ENCODE results near the gene PDE2A. TPM values are rescaled to one million over a fixed set of nuclear protein-coding genes. Genes with fewer than 3 reads are reported as not detected.

PDE2A gene
- total RNA-seq, 1 experiment from 2014 or later = 1.1 TPM

GRCh38 chr11:72675221-72675620 lies 999 bp upstream of the PDE2A start:
- no peaks in the 10 kb centered on the region for H3K9me3 Mint-ChIP-seq (ENCODE audit: low read depth, unreplicated experiment)
- intact Hi-C loops (cut with micrococcal nuclease; ENCODE audit: unreplicated experiment) = no loop called here
- no peaks in the 10 kb centered on the region for H3K4me1 Mint-ChIP-seq (ENCODE audit: low read depth, unreplicated experiment)
- no peak for DNase-seq
- CTCF ChIA-PET = interaction anchor here (0.5 to 1.4 kb wide), 3 partner anchors 9 to 644 kb away, joined by 4 to 6 read pairs (median 4); no protein-coding TSS in a partner anchor
- H3K27me3 Mint-ChIP-seq (ENCODE audit: unreplicated experiment) = peaks cover 100% of the 10 kb centered on the region
- no peak overlapping the region for H3K4me3 Mint-ChIP-seq (ENCODE audit: low read depth, unreplicated experiment)
- peaks cover 29% of the 10 kb centered on the region for H3K36me3 Mint-ChIP-seq (ENCODE audit: insufficient read depth, unreplicated experiment)
- no TSS peak for BruUV-seq (replicated peaks)
- H3K27ac Mint-ChIP-seq (ENCODE audit: unreplicated experiment) = no peak overlapping the region
- TF ChIP-seq CTCF (IDR thresholded peaks at IDR 0.05; ENCODE audit: unreplicated experiment) = no peak

GRCh38 chr11:72673284-72673942 lies 809 bp downstream of the PDE2A start:
- Mint-ChIP-seq H3K27ac (ENCODE audit: unreplicated experiment) (no peak overlapping the region), H3K36me3 (ENCODE audit: insufficient read depth, unreplicated experiment) (peaks cover 17% of the 10 kb centered on the region), H3K9me3 (ENCODE audit: low read depth, unreplicated experiment) (no peaks in the 10 kb centered on the region), H3K4me1 (ENCODE audit: low read depth, unreplicated experiment) (no peaks in the 10 kb centered on the region), H3K4me3 (ENCODE audit: low read depth, unreplicated experiment) (no peak overlapping the region), H3K27me3 (ENCODE audit: unreplicated experiment) (peaks cover 92% of the 10 kb centered on the region)
- intact Hi-C loops (cut with micrococcal nuclease; ENCODE audit: unreplicated experiment) = no loop called here
- BruUV-seq (replicated peaks) = no TSS peak
- CTCF ChIA-PET = interaction anchor here (0.9 to 1.0 kb wide), 2 partner anchors 11 to 75 kb away, joined by 3 read pairs; no protein-coding TSS in a partner anchor
- no peak for TF ChIP-seq CTCF (IDR thresholded peaks at IDR 0.05; ENCODE audit: unreplicated experiment)
- DNase-seq = no peak

GRCh38 chr11:72672597-72673238 lies 1.5 kb downstream of the PDE2A start:
- no peak for TF ChIP-seq CTCF (IDR thresholded peaks at IDR 0.05; ENCODE audit: unreplicated experiment)
- CTCF ChIA-PET = interaction anchor here (0.5 to 1.4 kb wide), 3 partner anchors 11 to 470 kb away, joined by 3 to 4 read pairs (median 4); no protein-coding TSS in a partner anchor
- Mint-ChIP-seq H3K27ac (ENCODE audit: unreplicated experiment) (no peak overlapping the region), H3K9me3 (ENCODE audit: low read depth, unreplicated experiment) (no peaks in the 10 kb centered on the region), H3K4me1 (ENCODE audit: low read depth, unreplicated experiment) (no peaks in the 10 kb centered on the region), H3K36me3 (ENCODE audit: insufficient read depth, unreplicated experiment) (peaks cover 12% of the 10 kb centered on the region), H3K27me3 (ENCODE audit: unreplicated experiment) (peaks cover 88% of the 10 kb centered on the region), H3K4me3 (ENCODE audit: low read depth, unreplicated experiment) (no peak overlapping the region)
- no peak for DNase-seq
- intact Hi-C loops (cut with micrococcal nuclease; ENCODE audit: unreplicated experiment) = no loop called here
- no TSS peak for BruUV-seq (replicated peaks)

GRCh38 chr11:72671152-72672099 lies 2.8 kb downstream of the PDE2A start:
- H3K27ac Mint-ChIP-seq (ENCODE audit: unreplicated experiment) = no peak overlapping the region
- no peak for DNase-seq
- no peak for TF ChIP-seq CTCF (IDR thresholded peaks at IDR 0.05; ENCODE audit: unreplicated experiment)
- H3K9me3 Mint-ChIP-seq (ENCODE audit: low read depth, unreplicated experiment) = no peaks in the 10 kb centered on the region
- no peak overlapping the region for H3K4me3 Mint-ChIP-seq (ENCODE audit: low read depth, unreplicated experiment)
- peaks cover 6% of the 10 kb centered on the region for H3K36me3 Mint-ChIP-seq (ENCODE audit: insufficient read depth, unreplicated experiment)
- peaks cover 88% of the 10 kb centered on the region for H3K27me3 Mint-ChIP-seq (ENCODE audit: unreplicated experiment)
- no peaks in the 10 kb centered on the region for H3K4me1 Mint-ChIP-seq (ENCODE audit: low read depth, unreplicated experiment)
- no TSS peak for BruUV-seq (replicated peaks)
- intact Hi-C loops (cut with micrococcal nuclease; ENCODE audit: unreplicated experiment) = no loop called here
- CTCF ChIA-PET = interaction anchor here (1.4 kb wide), 1 partner anchor 12 kb away, joined by 4 read pairs; no protein-coding TSS in a partner anchor

Data from Calu3 (cell line).